ENCODE measurements around the gene IKZF1. TPM values are rescaled to one million over a fixed set of nuclear protein-coding genes. Genes with fewer than 3 reads are reported as not detected.
"Not testable (repeated sequence)": the region's sequence is repeated elsewhere in the genome, so short reads cannot be mapped to it uniquely, and the experiment has no call there.

The IKZF1 gene
- total RNA-seq, 6 donors from 2014 or later, result 33.8 to 65.1 (median 49.8) TPM

GRCh38 chr7:50335230-50335794, 30.8 kb downstream of the IKZF1 start:
- Histone ChIP-seq H3K27ac (peak overlapping the region in 2 of 4 donors; percentile 71 to 77), H3K4me1 (peaks cover 6 to 37% (median 21%) of the 10 kb centered on the region in 4 donors), H3K27me3 (no peaks in the 10 kb centered on the region), H3K36me3 (no peaks in the 10 kb centered on the region), H3K4me3 (no peak overlapping the region), H3K9me3 (no peaks in the 10 kb centered on the region)
- no peak for DNase-seq
- TF ChIP-seq POLR2AphosphoS5 (IDR thresholded peaks at IDR 0.05) (no peak), POLR2A (IDR thresholded peaks at IDR 0.05) (no peak), CTCF (IDR thresholded peaks at IDR 0.05) (no peak), EP300 (IDR thresholded peaks at IDR 0.05) (no peak)
- 94 to 100% methylated on average over 1 of the region's 1 CpG for WGBS, 2 donors
- ATAC-seq (ENCODE audit: low FRiP score in 2 of 2), result peak in 1 of 2 donors; percentile 17

- DNase-seq (peak in 1 of 2 donors; percentile 85), ATAC-seq (ENCODE audit: low FRiP score in 2 of 2) (peak; percentile 23 to 27)
- Histone ChIP-seq H3K27me3 (no peaks in the 10 kb centered on the region), H3K27ac (peak overlapping the region in 3 of 4 donors; percentile 18 to 77 (median 71)), H3K9me3 (no peaks in the 10 kb centered on the region), H3K4me1 (peaks cover 6 to 33% (median 18%) of the 10 kb centered on the region in 4 donors), H3K36me3 (no peaks in the 10 kb centered on the region), H3K4me3 (no peak overlapping the region)
- 66 to 78% methylated on average over 18 to 22 of the region's 22 CpGs for WGBS, 2 donors
- TF ChIP-seq EP300 (IDR thresholded peaks at IDR 0.05) (no peak), CTCF (IDR thresholded peaks at IDR 0.05) (no peak), POLR2A (IDR thresholded peaks at IDR 0.05) (peak in 1 of 4 donors; percentile 12), POLR2AphosphoS5 (IDR thresholded peaks at IDR 0.05) (peak in 1 of 2 donors; percentile 18)
Measured at GRCh38 chr7:50335795-50336754, 31.6 kb downstream of the IKZF1 start.

- no peak for ATAC-seq (ENCODE audit: low FRiP score in 2 of 2)
- TF ChIP-seq EP300 (IDR thresholded peaks at IDR 0.05), result no peak
- no peak for TF ChIP-seq CTCF (IDR thresholded peaks at IDR 0.05)
- TF ChIP-seq POLR2A (IDR thresholded peaks at IDR 0.05), result no peak
- TF ChIP-seq POLR2AphosphoS5 (IDR thresholded peaks at IDR 0.05), result no peak
- peaks cover 6 to 25% (median 11%) of the 10 kb centered on the region in 4 donors for H3K4me1 ChIP-seq
- H3K9me3 ChIP-seq, result no peaks in the 10 kb centered on the region
- H3K36me3 ChIP-seq, result no peaks in the 10 kb centered on the region
- no peak overlapping the region for H3K4me3 ChIP-seq
- peak overlapping the region in 2 of 4 donors; percentile 71 to 77 for H3K27ac ChIP-seq
- WGBS, 2 donors, result 84 to 85% methylated on average over 15 of the region's 15 CpGs
- DNase-seq, result no peak
- no peaks in the 10 kb centered on the region for H3K27me3 ChIP-seq
Measured at GRCh38 chr7:50336894-50337703, 32.6 kb downstream of the IKZF1 start.

- 90 to 91% methylated on average over 7 of the region's 7 CpGs for WGBS, 2 donors
- H3K4me1 ChIP-seq, result peaks cover 0 to 14% (median 2%) of the 10 kb centered on the region in 4 donors
- not testable (repeated sequence) for H3K27me3 ChIP-seq; DNase-seq; H3K9me3 ChIP-seq; ATAC-seq (ENCODE audit: low FRiP score in 2 of 2); H3K4me3 ChIP-seq; H3K36me3 ChIP-seq
- peak overlapping the region in 2 of 4 donors; percentile 60 to 75 for H3K27ac ChIP-seq
Measured at GRCh38 chr7:50339472-50339871, 35.0 kb downstream of the IKZF1 start.
